Upper lobe of right lung (tissue), 1 donor: ENCODE results near the gene EVL. TPM values are rescaled to one million over a fixed set of nuclear protein-coding genes. Genes with fewer than 3 reads are reported as not detected.
A peak's percentile ranks its signal among the peaks of the same experiment; 100 is the strongest.

ENCODE experiments used
- ATAC-seq: fragments of 200-7000 bp; cut with Tn5 transposase; one replicate; pipeline ENCODE4 v1.9.1; 2020; ENCODE audit warnings: mild to moderate bottlenecking, moderate library complexity
- DNase-seq: peaks from one replicate; pipeline ENCODE4 v3.0.0-alpha.2; 2020
- H3K27ac ChIP-seq: fragments of 200-600 bp; one replicate; pipeline ENCODE4 v1.8.0; 2022
- H3K27me3 ChIP-seq: fragments of 200-600 bp; one replicate; pipeline ENCODE4 v1.8.0; 2022; ENCODE audit warnings: mild to moderate bottlenecking
- H3K36me3 ChIP-seq: fragments of 200-600 bp; one replicate; pipeline ENCODE4 v1.8.0; 2022
- H3K4me1 ChIP-seq: fragments of 200-600 bp; one replicate; pipeline ENCODE4 v1.8.0; 2022
- H3K4me3 ChIP-seq: fragments of 200-600 bp; one replicate; pipeline ENCODE4 v1.8.0; 2022; ENCODE audit warnings: mild to moderate bottlenecking
- H3K9me3 ChIP-seq: fragments of 200-600 bp; one replicate; pipeline ENCODE4 v1.8.0; 2022
- intact Hi-C: fragments of 100-400 bp; cut with DNase I; formaldehyde crosslinking; loops from one replicate; pipeline ENCODE4 v1.11.0; 2022
- total RNA-seq: library from RNA; stranded (reverse); fragmentation: NEBNext Ultra II Directional; extraction: Animal tissue kit (Norgen Biotek cat#: 25700); gene quantifications from one replicate; pipeline ENCODE4 v1.2.1, GENCODE V29; 2021
- TF ChIP-seq, protein P1 (sequence below): fragments of 200-600 bp; IDR thresholded peaks from one replicate; pipeline ENCODE4 v1.8.0; 2022; ENCODE audit warnings: antibody characterized with exemption
- donor health status: DM: no; HTN: yes; CAD: no; lungs with severe emphysema.

Gene EVL
- total RNA-seq, 1 donor from 2014 or later, result 206 TPM

DNA sequence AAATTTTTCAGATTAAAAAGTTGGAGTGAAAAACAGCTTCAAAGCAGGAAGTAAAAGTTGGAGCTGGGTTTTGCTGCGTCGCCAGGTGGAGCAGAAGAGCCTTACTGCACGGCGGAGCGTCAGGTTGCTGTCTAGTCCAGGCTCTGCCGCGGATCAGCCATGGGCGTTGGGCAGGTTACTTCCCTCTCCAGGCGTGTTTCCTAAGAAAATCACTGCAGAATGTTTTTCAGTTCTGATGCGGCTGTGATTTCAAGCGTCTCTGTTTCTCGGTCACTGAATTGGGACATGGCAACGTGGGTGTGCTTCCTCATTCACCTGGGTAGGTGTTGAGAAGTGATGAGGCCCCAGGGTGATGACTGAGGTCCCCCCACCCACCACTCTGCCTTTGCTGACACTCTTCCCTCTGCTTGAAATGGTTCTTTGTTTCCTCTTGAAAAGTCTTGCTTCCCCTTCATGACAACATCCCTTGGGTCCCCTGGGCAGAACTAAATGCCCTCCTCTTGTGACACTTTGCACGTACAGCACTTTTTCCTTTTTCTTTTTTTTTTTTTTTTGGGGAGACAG is 7.6 kb downstream of the EVL start:
- Histone ChIP-seq H3K4me3 (peak overlapping the region; percentile 3), H3K9me3 (no peaks in the 10 kb centered on the region), H3K36me3 (no peaks in the 10 kb centered on the region), H3K27ac (peak overlapping the region; percentile 47), H3K27me3 (no peaks in the 10 kb centered on the region), H3K4me1 (peaks cover 54% of the 10 kb centered on the region)
- DNase-seq, result peak; percentile 84
- TF ChIP-seq, protein P1, sequence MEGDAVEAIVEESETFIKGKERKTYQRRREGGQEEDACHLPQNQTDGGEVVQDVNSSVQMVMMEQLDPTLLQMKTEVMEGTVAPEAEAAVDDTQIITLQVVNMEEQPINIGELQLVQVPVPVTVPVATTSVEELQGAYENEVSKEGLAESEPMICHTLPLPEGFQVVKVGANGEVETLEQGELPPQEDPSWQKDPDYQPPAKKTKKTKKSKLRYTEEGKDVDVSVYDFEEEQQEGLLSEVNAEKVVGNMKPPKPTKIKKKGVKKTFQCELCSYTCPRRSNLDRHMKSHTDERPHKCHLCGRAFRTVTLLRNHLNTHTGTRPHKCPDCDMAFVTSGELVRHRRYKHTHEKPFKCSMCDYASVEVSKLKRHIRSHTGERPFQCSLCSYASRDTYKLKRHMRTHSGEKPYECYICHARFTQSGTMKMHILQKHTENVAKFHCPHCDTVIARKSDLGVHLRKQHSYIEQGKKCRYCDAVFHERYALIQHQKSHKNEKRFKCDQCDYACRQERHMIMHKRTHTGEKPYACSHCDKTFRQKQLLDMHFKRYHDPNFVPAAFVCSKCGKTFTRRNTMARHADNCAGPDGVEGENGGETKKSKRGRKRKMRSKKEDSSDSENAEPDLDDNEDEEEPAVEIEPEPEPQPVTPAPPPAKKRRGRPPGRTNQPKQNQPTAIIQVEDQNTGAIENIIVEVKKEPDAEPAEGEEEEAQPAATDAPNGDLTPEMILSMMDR, result peak; percentile 40
- intact Hi-C loops, result no loop called here
- peak; percentile 70 for ATAC-seq

DNA sequence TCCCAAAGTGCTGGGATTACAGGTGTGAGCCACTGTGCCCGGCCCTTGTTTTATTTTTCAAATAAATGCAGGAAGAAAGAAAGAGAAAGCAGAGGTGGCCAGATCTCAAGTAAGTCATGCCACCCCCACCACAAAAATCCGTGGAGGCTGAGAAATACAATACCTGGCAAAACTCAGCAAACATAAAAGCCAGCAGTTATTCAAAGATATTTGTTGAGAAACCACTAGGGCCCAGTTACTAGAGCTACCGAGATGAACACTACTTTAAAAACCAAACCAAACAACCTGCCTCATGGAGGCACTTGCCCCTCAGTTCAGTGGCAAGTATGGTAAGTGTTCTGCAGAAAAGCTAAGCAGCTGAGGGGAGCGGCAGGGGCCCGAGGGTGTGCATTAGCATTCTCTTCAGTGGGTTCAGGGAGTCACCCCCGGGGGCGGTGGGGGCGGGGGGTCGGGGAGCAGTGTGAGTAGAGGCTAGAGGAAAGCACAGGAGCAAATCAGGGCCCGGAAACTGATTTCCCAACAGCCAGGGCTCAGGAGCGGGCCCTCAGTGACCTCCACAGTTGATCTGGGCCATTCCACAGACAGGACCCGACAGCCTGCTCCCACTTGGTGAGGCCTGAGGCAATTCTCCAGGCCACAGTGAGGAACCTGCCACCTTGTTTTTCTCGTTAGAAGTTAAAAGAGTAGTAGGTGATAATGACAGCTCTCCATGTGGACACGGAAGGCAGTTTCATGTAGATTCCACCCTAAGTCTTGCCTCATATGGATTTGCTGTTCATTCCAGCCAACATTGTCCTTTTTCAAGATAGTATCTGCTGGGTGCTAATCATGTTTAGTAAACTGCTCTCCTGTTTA is 8.6 kb downstream of the EVL start:
- ATAC-seq (peak; percentile 12), DNase-seq (no peak)
- intact Hi-C loops, result no loop called here
- Histone ChIP-seq H3K36me3 (no peaks in the 10 kb centered on the region), H3K27me3 (no peaks in the 10 kb centered on the region), H3K4me3 (no peak overlapping the region), H3K27ac (peak overlapping the region; percentile 47), H3K4me1 (peaks cover 63% of the 10 kb centered on the region), H3K9me3 (no peaks in the 10 kb centered on the region)
- TF ChIP-seq, protein P1, result no peak

DNA sequence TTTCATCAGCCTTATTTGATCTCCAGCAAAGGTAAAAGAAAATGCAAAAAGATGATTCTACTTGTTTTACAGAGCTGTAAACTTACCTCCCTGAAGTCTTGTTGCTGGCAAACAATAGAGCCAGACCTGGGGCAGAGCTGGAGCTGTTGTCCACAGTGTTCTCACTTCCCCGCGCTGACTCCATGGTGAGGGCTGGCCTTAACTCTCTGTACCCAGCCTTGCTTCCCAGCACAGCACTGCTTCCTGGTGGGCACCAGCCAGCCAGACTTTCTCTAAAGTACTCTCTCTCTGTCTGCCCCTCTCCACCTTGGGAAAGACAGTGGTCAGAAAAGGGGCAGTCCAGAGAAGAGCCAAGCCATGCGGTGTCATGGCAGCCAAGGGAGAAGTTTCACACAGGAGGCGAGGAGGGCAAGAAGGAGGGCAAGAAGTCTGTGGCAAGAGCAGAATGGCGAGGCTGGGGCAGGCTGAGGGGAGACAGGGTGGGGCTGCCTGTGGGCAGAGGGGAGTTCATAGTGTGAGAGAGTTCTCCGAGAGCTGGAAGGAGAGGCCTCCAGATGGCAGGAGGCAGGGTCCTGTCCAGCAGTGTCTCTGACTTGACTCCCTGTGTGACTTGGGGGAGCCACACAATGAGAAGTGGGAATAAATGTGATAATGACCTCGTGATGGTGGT is 9.3 kb downstream of the EVL start:
- TF ChIP-seq, protein P1, result no peak
- peaks cover 69% of the 10 kb centered on the region for H3K4me1 ChIP-seq
- no peak for DNase-seq
- H3K4me3 ChIP-seq, result no peak overlapping the region
- peak overlapping the region; percentile 47 for H3K27ac ChIP-seq
- no peak for ATAC-seq
- H3K9me3 ChIP-seq, result no peaks in the 10 kb centered on the region
- H3K36me3 ChIP-seq, result no peaks in the 10 kb centered on the region
- intact Hi-C loops, result no loop called here
- H3K27me3 ChIP-seq, result no peaks in the 10 kb centered on the region

DNA sequence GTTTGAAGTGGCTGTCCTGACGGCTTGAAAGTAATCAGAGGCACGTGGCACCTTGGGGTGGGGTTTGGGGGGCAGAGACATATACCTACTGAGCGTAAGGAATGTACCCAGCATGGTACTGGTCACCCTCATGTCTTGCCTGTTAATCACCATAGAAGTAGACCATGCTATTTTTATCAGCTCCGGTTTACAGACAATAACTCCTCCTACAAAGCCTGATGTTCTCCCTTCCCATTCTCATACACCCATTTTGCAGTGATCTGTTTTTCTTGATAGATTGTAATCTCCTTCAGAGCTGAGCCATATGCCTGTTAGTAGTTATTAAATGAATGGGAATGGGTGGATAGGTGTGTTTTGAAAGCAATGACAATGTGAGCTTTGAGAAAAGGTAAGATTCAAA is 10.5 kb downstream of the EVL start:
- no peak overlapping the region for H3K4me3 ChIP-seq
- ATAC-seq (no peak), DNase-seq (no peak)
- intact Hi-C loops, result no loop called here
- TF ChIP-seq, protein P1, result no peak
- H3K27ac ChIP-seq, result peak overlapping the region; percentile 47
- peaks cover 71% of the 10 kb centered on the region for H3K4me1 ChIP-seq
- H3K9me3 ChIP-seq, result no peaks in the 10 kb centered on the region
- no peaks in the 10 kb centered on the region for H3K36me3 ChIP-seq
- no peaks in the 10 kb centered on the region for H3K27me3 ChIP-seq

DNA sequence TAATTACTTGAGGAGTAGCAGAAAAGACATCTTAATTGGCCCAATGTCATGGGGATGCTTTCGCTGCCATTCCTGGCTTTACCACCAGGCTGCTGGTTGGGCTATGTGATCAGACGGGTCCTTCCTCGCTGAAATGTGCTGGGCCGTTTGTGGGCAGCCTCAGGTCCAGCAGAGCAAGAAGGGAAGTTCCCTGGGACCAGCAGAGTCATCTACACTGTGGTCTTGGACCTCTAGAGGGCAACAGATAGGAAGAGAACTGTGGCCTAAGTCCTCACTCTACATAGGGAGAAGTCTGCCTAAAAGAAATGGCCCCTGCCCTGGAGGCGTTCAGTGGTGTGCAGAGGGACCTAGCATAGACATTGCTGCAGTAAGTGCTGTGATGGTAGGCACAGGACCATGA is 10.9 kb downstream of the EVL start:
- peak overlapping the region; percentile 20 for H3K27ac ChIP-seq
- DNase-seq (peak; percentile 74), ATAC-seq (peak; percentile 82)
- TF ChIP-seq, protein P1, result peak; percentile 42
- no peak overlapping the region for H3K4me3 ChIP-seq
- no peaks in the 10 kb centered on the region for H3K9me3 ChIP-seq
- intact Hi-C loops, result no loop called here
- no peaks in the 10 kb centered on the region for H3K36me3 ChIP-seq
- no peaks in the 10 kb centered on the region for H3K27me3 ChIP-seq
- peaks cover 67% of the 10 kb centered on the region for H3K4me1 ChIP-seq
